Kidney glomerular epithelial cell (primary cell): ENCODE results near the gene PARP6.

Experiments used
- DNase-seq: peaks from one replicate; lab custom pipeline; 2025; lab: John Stamatoyannopoulos, UW

The PARP6 gene

GRCh38 chr15:72231066-72231832, 41.1 kb downstream of the PARP6 start, which contains the start of gene PKM:
TSS of gene PKM (minus strand) at chr15:72231190. CDS start at chr15:72219097, 12,093 bp downstream.
- DNase-seq, result peak; percentile 90

GRCh38 chr15:72230197-72231065, 41.9 kb downstream of the PARP6 start:
- peak; percentile 72 for DNase-seq

DNA sequence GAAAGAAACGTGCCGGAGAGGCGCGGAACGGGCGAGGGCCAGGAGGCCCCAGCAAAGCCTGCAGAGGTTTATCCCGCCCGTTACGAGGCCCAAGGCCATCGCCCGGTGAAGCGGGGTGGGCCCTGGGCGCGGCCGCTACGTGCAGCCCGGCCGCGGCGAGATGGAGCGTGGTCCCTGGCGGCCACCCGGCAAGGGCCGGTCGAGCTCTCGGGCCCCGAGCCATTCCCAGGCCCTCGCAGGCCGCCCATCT, 42.5 kb downstream of the PARP6 start:
- DNase-seq, result no peak

- DNase-seq, result no peak
Measured at GRCh38 chr15:72229076-72229946, 43.0 kb downstream of the PARP6 start.

GRCh38 chr15:72227720-72228119, 44.6 kb downstream of the PARP6 start:
- no peak for DNase-seq

- peak; percentile 72 for DNase-seq
Measured at GRCh38 chr15:72227192-72227586, 45.2 kb downstream of the PARP6 start.

GRCh38 chr15:72223278-72223677, 49.1 kb downstream of the PARP6 start:
- DNase-seq, result no peak

DNA sequence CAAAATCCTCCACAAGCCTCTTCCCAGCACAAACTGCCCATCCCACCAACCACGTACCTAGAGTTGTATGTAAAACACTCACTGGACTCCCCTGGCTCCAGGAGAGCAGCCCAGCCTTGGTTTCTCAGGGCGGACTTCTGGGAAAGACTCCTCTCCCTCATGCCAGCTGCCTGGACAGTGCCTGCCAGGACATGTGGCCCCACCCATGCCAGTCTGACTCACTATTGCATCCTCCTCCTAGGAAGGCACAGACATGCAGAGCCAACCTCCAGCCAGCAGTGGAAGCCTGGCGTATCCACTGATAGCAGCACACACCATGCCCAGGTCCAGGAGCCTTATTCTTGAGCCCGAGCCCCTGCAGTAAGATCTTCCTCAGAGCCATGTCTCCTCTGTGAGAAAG, 50.0 kb downstream of the PARP6 start:
- peak; percentile 66 for DNase-seq

DNA sequence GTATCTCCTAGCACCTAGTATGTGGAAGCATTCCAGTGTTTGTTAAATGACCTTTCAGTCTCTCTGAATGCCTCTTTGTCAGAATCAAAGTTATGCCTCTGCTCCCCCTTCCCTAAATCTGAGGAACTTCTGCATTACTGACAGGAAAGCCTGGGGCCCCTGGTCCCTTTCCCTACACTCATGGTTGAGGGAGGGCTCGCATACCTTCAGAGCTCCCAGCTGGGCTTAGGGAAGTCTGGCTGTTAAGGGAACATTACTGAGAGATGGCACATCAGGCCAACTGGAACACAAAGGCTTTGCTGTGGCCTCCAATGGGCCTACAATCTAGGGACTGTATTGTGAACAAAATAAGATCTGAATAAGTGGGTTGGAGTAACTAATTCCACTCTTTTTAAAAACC, 51.7 kb downstream of the PARP6 start:
- no peak for DNase-seq

DNA sequence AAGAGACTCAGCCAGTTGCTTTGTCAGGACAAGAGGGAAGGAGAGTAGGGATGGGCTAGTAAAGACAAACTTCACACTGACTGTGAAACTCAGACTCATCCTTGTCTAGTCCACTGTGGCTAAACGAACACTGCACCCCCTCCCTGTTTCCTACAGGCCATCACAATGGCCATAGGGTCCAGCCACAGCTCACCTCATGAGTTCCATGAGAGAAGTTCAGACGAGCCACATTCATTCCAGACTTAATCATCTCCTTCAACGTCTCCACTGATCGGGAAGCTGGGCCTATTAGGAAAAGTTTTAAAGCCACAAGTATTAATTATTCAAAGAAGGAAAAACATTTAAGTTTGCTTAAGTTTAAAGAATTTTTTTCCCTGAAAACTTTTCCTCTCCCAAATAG, 55.1 kb downstream of the PARP6 start:
- DNase-seq, result no peak

DNA sequence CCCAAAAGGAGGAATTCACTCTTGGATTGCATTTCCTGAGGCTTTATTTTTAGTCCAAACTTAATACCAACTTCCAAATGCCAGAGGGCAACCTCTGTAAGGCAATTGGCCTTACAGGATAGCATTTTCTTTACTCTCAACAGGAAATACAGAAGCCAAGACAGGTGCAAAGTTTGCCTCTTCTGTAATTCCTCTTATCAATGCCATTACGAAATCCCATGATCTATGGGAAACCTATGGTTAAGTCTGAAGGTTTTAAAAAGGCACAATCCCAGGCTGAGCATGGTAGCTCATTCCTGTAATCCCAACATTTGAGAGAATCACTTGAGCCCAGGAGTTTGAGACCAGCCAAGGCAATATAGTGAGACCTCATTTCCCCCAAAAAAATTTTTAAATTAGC, 56.3 kb downstream of the PARP6 start:
- DNase-seq, result no peak

GRCh38 chr15:72207558-72208085, 64.7 kb downstream of the PARP6 start:
- no peak for DNase-seq

DNA sequence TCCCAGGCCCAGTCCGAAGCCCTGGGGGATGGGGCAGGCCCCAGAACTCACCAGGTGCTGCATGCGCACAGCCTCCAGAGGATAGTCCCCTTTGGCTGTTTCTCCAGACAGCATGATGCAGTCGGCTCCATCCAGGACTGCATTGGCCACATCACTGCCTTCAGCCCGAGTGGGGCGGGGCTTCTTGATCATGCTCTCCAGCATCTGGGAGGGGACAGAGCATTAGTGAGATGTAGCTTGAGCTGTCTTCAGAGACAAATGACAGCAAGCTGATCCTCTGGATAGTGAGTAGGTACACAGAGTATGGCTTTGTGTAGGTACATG, 65.7 kb downstream of the PARP6 start:
- DNase-seq, result no peak

- DNase-seq, result no peak
Measured at GRCh38 chr15:72205896-72206676, 66.3 kb downstream of the PARP6 start.

DNA sequence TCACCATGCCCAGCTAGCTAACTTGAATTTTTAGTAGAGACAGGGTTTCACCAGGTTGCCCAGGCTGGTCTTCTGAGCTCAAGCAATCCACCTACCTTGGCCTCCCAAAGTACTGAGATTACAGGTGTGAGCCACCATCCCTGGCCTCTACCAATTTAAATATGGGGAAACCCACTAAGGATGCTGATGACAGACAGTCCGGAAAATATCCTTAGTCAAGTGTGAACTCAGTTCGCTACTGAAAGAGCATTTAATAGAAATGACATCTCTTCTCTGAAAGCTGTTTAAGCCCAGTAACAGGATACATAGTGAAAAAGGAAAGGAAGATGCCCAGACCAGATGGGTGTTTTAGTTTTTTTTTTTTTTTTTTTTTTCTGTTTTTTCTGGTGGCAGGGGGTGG, 67.1 kb downstream of the PARP6 start:
- no peak for DNase-seq

- DNase-seq, result peak; percentile 77
Measured at GRCh38 chr15:72203507-72203837, 68.9 kb downstream of the PARP6 start.

- no peak for DNase-seq
Measured at GRCh38 chr15:72202801-72203506, 69.4 kb downstream of the PARP6 start.

DNA sequence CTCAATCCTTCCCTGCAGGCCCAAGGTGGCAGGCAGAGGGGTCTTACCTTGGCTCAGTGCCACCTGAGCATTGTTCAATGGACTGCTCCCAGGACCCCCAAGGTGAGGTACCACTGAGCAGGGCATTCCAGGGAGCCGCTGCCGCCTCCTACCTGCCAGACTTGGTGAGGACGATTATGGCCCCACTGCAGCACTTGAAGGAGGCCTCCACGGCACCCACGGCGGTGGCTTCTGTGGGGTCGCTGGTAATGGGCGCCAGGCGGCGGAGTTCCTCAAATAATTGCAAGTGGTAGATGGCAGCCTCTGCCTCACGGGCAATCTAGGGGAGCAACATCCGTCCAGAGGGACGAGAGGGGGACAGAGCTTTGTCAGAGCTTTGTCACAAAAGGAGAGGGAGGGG, 70.1 kb downstream of the PARP6 start:
- DNase-seq, result no peak

- no peak for DNase-seq
Measured at GRCh38 chr15:72201391-72201921, 70.9 kb downstream of the PARP6 start.

DNA sequence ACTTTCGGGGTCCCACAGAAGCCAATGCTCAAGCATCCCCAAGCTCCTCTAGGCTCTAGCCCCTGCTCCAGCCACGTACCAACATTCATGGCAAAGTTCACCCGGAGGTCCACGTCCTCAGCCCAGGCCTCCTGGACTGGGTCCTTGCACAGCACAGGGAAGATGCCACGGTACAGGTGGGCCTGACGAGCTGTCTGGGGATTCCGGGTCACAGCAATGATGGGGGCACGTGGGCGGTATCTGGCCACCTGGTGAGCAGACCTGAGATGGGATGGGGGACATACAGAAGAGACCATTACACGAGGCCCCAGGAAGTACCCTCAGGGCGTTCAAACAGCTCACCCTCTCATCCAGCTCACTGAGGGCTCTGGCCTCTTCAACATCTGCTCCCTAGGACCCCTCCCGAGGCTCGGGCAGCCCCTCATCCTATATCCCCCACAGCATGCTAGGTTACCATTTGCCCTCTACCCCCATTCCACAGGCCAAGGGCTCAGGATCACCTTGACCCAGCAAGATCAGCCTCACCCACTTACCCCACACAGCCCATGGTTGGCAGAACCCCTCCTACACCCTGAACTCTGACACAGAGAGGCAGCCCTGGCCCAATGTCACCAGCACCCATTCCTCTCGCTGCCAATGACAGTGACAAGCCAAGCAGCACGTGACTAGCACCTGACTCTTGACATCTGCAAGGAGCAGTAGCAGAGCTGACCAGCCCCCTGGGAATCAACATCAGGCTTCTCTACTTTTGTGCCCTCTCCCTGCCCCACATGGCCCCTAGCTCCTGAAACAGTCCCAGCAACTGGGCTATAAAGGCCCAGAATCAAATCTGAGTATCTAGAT, 71.7 kb downstream of the PARP6 start:
- DNase-seq, result no peak
